IPS DF 6.9 (cell line): ENCODE results near the gene NLN.
"Not testable (repeated sequence)": the region's sequence is repeated elsewhere in the genome, so short reads cannot be mapped to it uniquely, and the experiment has no call there.

Source experiments
- DNase-seq: peaks from one replicate; pipeline ENCODE4 v3.0.0-alpha.2; 2013; ENCODE audit warnings: low read depth, low spot score
- H3K27ac ChIP-seq: one replicate; pipeline ENCODE4 v1.5.1; 2013; ENCODE audit warnings: low read length, control low read depth
- H3K27me3 ChIP-seq: 2 replicates; pipeline ENCODE4 v1.6.1; 2013; ENCODE audit warnings: mild to moderate bottlenecking, low read length; ENCODE audit not compliant: control insufficient read depth, insufficient read depth
- H3K36me3 ChIP-seq: 2 replicates; pipeline ENCODE4 v1.6.1; 2013; ENCODE audit warnings: low read length; ENCODE audit not compliant: control insufficient read depth, insufficient read depth
- H3K4me1 ChIP-seq: 2 replicates; pipeline ENCODE4 v1.6.1; 2013; ENCODE audit warnings: low read length; ENCODE audit not compliant: control insufficient read depth, insufficient read depth
- H3K4me3 ChIP-seq: 2 replicates; pipeline ENCODE4 v1.5.1; 2013; ENCODE audit warnings: mild to moderate bottlenecking, low read length
- H3K9me3 ChIP-seq: 2 replicates; pipeline ENCODE4 v1.6.1; 2013; ENCODE audit warnings: low read length, inconsistent platforms; ENCODE audit not compliant: control insufficient read depth, insufficient read depth
- WGBS: extraction: QIAGEN DNeasy Blood & Tissue Kit; methylation state at CpG from one replicate; pipeline ENCODE4 v1.1.7; 2013; ENCODE audit warnings: mixed read lengths, missing lambda C conversion rate; ENCODE audit not compliant: insufficient read length, insufficient coverage; 5-methylcytosine and 5-hydroxymethylcytosine counted together

Gene NLN

DNA sequence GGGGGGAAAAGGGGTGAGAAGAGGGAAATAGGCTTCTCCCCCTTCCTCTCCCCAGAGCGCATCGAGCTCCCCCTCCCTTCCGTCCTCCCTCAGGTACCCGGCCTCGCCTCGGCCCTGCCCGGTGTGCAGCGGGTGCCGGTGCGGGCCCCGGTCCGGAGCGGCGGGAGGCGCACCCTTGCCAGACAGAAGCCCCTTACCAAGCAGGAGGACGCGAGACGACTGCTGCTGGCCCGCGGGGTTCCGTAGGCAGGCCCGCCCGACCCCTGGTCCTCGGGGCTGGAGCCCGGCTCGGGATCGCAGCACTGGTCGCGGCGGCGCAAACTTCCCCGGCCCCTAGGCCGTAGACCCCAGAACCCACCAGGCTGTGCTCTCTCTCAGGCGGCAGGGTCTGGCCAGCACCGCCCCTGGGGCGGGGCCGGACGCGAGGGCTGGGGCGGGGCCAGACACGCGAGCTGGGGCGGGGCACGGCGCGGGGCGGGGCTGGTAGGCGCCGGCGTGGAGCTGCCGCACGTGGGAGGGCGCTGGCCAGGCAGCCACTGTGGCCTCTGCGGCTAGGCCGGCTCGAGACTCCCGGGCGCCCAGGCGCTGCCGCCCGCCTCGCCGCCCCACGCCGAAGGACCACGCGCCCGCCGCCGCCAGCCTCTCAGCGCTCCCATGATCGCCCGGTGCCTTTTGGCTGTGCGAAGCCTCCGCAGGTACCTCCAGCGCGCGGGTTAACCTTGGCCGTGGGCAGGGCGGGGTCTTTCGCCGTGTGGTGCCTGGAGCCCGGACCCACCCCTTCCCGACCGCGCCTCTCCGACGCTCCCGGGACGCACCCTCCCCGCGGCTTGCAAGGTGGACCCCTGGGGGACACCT lies at the start of gene NLN, which contains the start of gene SGTB:
Gene NLN, plus strand, starts transcription at position 486 of the 855 bp plus-strand sequence. Its CDS starts 169 bp downstream, at position 655.
Gene SGTB, minus strand, starts transcription at position 390 of the 855 bp plus-strand sequence. CDS start 1,302 bp downstream, outside the sequence.
- no peaks in the 10 kb centered on the region for H3K36me3 ChIP-seq
- H3K4me3 ChIP-seq = peak within 1 kb of the TSS; percentile 72
- no peaks in the 10 kb centered on the region for H3K27me3 ChIP-seq
- WGBS = no CpG with 5 or more reads among the region's 92 CpGs
- no peak for DNase-seq
- H3K9me3 ChIP-seq = no peaks in the 10 kb centered on the region
- no peaks in the 10 kb centered on the region for H3K4me1 ChIP-seq
- H3K27ac ChIP-seq = no peak within 1 kb of the TSS

DNA sequence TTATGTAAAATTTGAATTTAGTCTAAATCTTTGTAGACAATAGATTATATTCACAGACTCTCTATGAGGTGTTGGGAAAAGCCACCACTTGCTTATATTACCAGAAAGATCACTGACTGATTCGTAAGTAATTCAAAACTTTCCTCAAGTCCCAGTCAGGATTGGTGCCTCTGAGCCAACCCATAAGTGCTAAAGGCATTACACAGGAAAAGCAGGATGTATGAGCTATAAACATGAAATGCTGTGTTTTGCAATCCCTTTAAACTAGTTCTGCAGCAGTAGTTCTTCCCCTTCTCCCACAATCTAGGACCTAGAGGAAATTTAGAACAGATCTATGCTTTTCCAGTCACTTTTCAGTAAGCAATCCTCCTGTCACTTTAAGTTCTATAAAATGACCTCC lies 49.2 kb upstream of the NLN start:
- no CpG with 5 or more reads among the region's 1 CpG for WGBS
- Histone ChIP-seq H3K27me3 (no peaks in the 10 kb centered on the region), H3K4me3 (no peak overlapping the region), H3K27ac (no peak overlapping the region), H3K36me3 (no peaks in the 10 kb centered on the region; the same call in 1 of the 2 replicates), H3K9me3 (no peaks in the 10 kb centered on the region), H3K4me1 (no peaks in the 10 kb centered on the region)
- DNase-seq = no peak

DNA sequence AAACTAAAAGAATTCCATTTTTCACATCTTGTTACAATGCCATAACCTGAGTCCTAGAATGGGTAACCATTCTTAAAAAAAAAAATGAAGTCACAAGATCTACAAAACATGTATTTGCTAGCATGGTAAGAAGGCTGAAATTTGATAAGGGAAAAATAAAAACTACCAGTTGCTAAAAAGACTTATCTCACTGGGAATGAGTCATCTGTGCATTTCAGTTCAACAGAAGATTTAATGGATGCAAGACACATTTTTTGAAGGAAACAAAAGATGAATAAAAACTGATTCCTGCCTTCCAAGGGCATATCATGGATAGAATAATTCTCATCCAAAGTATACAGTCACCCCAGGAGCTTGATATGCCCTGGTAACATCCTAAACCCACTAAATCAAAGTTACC lies 47.3 kb upstream of the NLN start:
- no peak overlapping the region for H3K27ac ChIP-seq
- no peak overlapping the region for H3K4me3 ChIP-seq
- no peaks in the 10 kb centered on the region for H3K9me3 ChIP-seq
- no peak for DNase-seq
- H3K4me1 ChIP-seq = no peaks in the 10 kb centered on the region
- no peaks in the 10 kb centered on the region; the same call in 1 of the 2 replicates for H3K36me3 ChIP-seq
- no peaks in the 10 kb centered on the region for H3K27me3 ChIP-seq

GRCh38 chr5:65676056-65676455 lies 45.9 kb upstream of the NLN start:
- WGBS = no CpG with 5 or more reads among the region's 3 CpGs

GRCh38 chr5:65682148-65682547 lies 39.9 kb upstream of the NLN start:
- H3K27me3 ChIP-seq = no peaks in the 10 kb centered on the region
- no peaks in the 10 kb centered on the region for H3K36me3 ChIP-seq
- no peak overlapping the region for H3K27ac ChIP-seq
- no peak for DNase-seq
- no peaks in the 10 kb centered on the region for H3K9me3 ChIP-seq
- WGBS = no CpG with 5 or more reads among the region's 3 CpGs
- H3K4me1 ChIP-seq = no peaks in the 10 kb centered on the region
- H3K4me3 ChIP-seq = no peak overlapping the region

More at GRCh38 chr5:65676056-65676455, 45.9 kb upstream of the NLN start:
- H3K27ac ChIP-seq, H3K4me1 ChIP-seq, H3K36me3 ChIP-seq, H3K9me3 ChIP-seq, H3K27me3 ChIP-seq, DNase-seq, H3K4me3 ChIP-seq: not testable (repeated sequence)

DNA sequence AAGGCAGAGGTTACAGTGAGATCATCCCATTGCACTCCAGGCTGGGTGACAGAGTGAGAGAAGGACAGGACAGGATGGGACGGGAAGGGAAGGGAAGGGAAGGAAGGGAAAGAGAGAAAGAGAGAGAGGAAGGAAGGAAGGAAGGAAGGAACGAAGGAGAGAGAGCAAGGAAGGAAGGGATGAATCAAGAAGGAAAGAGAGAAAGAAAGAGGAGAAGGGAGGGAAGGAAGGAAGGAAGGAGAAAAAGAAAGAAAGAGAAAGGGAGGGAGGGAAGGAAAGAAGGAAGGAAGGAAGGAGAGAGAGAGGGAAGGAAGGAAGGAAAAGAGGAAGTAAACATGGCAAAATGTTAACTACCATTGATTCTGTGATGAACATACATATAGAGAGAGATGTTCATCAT lies 28.9 kb upstream of the NLN start:
- H3K4me1 ChIP-seq = no peaks in the 10 kb centered on the region
- H3K27ac ChIP-seq = no peak overlapping the region
- WGBS = 5% methylated on average over 1 of the region's 2 CpGs
- no peaks in the 10 kb centered on the region; the same call in 1 of the 2 replicates for H3K36me3 ChIP-seq
- H3K27me3 ChIP-seq = no peaks in the 10 kb centered on the region
- H3K9me3 ChIP-seq = no peaks in the 10 kb centered on the region
- no peak for DNase-seq
- H3K4me3 ChIP-seq = no peak overlapping the region

GRCh38 chr5:65695162-65695755 lies 26.7 kb upstream of the NLN start:
- Histone ChIP-seq H3K27me3 (no peaks in the 10 kb centered on the region), H3K9me3 (no peaks in the 10 kb centered on the region), H3K4me1 (no peaks in the 10 kb centered on the region), H3K4me3 (no peak overlapping the region), H3K36me3 (no peaks in the 10 kb centered on the region; the same call in 1 of the 2 replicates), H3K27ac (no peak overlapping the region)
- no CpG with 5 or more reads among the region's 4 CpGs for WGBS
- DNase-seq = no peak

GRCh38 chr5:65695896-65696295 lies 26.1 kb upstream of the NLN start:
- no peaks in the 10 kb centered on the region for H3K9me3 ChIP-seq
- no peak overlapping the region for H3K27ac ChIP-seq
- H3K36me3 ChIP-seq = no peaks in the 10 kb centered on the region; the same call in 1 of the 2 replicates
- H3K4me3 ChIP-seq = no peak overlapping the region
- no peak for DNase-seq
- no CpG with 5 or more reads among the region's 4 CpGs for WGBS
- H3K4me1 ChIP-seq = no peaks in the 10 kb centered on the region
- H3K27me3 ChIP-seq = no peaks in the 10 kb centered on the region

DNA sequence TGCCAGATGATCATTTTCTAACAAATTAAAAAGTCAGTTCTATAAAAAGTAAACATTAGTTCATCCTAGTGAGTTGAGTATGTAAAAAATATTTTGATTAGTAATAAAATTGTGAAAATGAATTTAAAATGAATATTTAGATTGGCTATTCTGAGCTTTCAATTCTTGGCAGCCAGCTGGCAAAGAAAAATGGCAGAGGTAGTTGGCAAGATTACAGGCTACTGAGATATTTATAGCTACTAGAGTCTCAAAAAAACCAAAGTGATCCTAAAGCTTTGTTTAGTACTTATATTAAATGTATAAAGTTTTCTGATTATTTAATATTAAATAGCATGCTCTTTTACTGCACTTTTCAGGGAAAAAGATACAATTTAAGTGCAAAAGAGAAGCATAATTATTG lies 25.1 kb upstream of the NLN start:
- Histone ChIP-seq H3K9me3 (no peaks in the 10 kb centered on the region), H3K4me3 (no peak overlapping the region), H3K36me3 (no peaks in the 10 kb centered on the region; the same call in 1 of the 2 replicates), H3K4me1 (no peaks in the 10 kb centered on the region), H3K27ac (no peak overlapping the region), H3K27me3 (no peaks in the 10 kb centered on the region)
- no peak for DNase-seq

GRCh38 chr5:65699338-65699737 lies 22.7 kb upstream of the NLN start:
- DNase-seq = no peak
- Histone ChIP-seq H3K27ac (no peak overlapping the region), H3K27me3 (no peaks in the 10 kb centered on the region), H3K9me3 (no peaks in the 10 kb centered on the region), H3K4me3 (no peak overlapping the region), H3K36me3 (no peaks in the 10 kb centered on the region; the same call in 1 of the 2 replicates), H3K4me1 (no peaks in the 10 kb centered on the region)
- no CpG with 5 or more reads among the region's 4 CpGs for WGBS
